CD4-positive, alpha-beta T cell treated with Interleukin-17A for 4 hours (primary cell): Measurements from ENCODE around the gene TTC14.

Experiments
- DNase-seq: peaks from one replicate; pipeline ENCODE4 v3.0.0-alpha.2; 2020; ENCODE audit warnings: mixed read lengths

The TTC14 gene

GRCh38 chr3:180640987-180641386, 39.0 kb downstream of the TTC14 start:
- no peak for DNase-seq

- no peak for DNase-seq
Measured at GRCh38 chr3:180646187-180646790, 44.3 kb downstream of the TTC14 start.

- no peak for DNase-seq
Measured at GRCh38 chr3:180656406-180656805, 54.4 kb downstream of the TTC14 start.

- no peak for DNase-seq
Measured at GRCh38 chr3:180657094-180657493, 55.1 kb downstream of the TTC14 start.
